ENCODE data around the gene HBG1. TPM values are rescaled to one million over a fixed set of nuclear protein-coding genes. Genes with fewer than 3 reads are reported as not detected.

Gene HBG1
- total RNA-seq, 1 donor from 2014 or later, result not detected

- H3K4me3 ChIP-seq (ENCODE audit: low read depth, low read length), result no peak overlapping the region
- TF ChIP-seq CTCF (IDR thresholded peaks at IDR 0.05; ENCODE audit: insufficient read depth, low read length, poor library complexity, severe bottlenecking), result no peak
- no peak for DNase-seq (ENCODE audit: low read depth)
- H3K27me3 ChIP-seq (ENCODE audit: control insufficient read depth, insufficient read depth, low read length), result no peaks in the 10 kb centered on the region
- no peaks in the 10 kb centered on the region for H3K36me3 ChIP-seq (ENCODE audit: control insufficient read depth, insufficient read depth, low read length)
Observed at GRCh38 chr11:5246772-5247471, 2.7 kb downstream of the HBG1 start.

- Histone ChIP-seq H3K4me3 (ENCODE audit: low read depth, low read length) (no peak overlapping the region), H3K27me3 (ENCODE audit: control insufficient read depth, insufficient read depth, low read length) (no peaks in the 10 kb centered on the region), H3K36me3 (ENCODE audit: control insufficient read depth, insufficient read depth, low read length) (no peaks in the 10 kb centered on the region)
- no peak for DNase-seq (ENCODE audit: low read depth)
- TF ChIP-seq CTCF (IDR thresholded peaks at IDR 0.05; ENCODE audit: insufficient read depth, low read length, poor library complexity, severe bottlenecking), result no peak
Observed at GRCh38 chr11:5245155-5245554, 4.5 kb downstream of the HBG1 start.

GRCh38 chr11:5243816-5244180, 5.9 kb downstream of the HBG1 start:
- H3K4me3 ChIP-seq (ENCODE audit: low read depth, low read length), result no peak overlapping the region
- no peaks in the 10 kb centered on the region for H3K27me3 ChIP-seq (ENCODE audit: control insufficient read depth, insufficient read depth, low read length)
- no peak for TF ChIP-seq CTCF (IDR thresholded peaks at IDR 0.05; ENCODE audit: insufficient read depth, low read length, poor library complexity, severe bottlenecking)
- DNase-seq (ENCODE audit: low read depth), result no peak
- no peaks in the 10 kb centered on the region for H3K36me3 ChIP-seq (ENCODE audit: control insufficient read depth, insufficient read depth, low read length)

GRCh38 chr11:5242933-5243815, 6.5 kb downstream of the HBG1 start:
- no peak for DNase-seq (ENCODE audit: low read depth)
- H3K36me3 ChIP-seq (ENCODE audit: control insufficient read depth, insufficient read depth, low read length), result no peaks in the 10 kb centered on the region
- H3K4me3 ChIP-seq (ENCODE audit: low read depth, low read length), result no peak overlapping the region
- no peak for TF ChIP-seq CTCF (IDR thresholded peaks at IDR 0.05; ENCODE audit: insufficient read depth, low read length, poor library complexity, severe bottlenecking)
- H3K27me3 ChIP-seq (ENCODE audit: control insufficient read depth, insufficient read depth, low read length), result no peaks in the 10 kb centered on the region

GRCh38 chr11:5242208-5242607, 7.4 kb downstream of the HBG1 start:
- no peak for DNase-seq (ENCODE audit: low read depth)
- Histone ChIP-seq H3K4me3 (ENCODE audit: low read depth, low read length) (no peak overlapping the region), H3K36me3 (ENCODE audit: control insufficient read depth, insufficient read depth, low read length) (no peaks in the 10 kb centered on the region), H3K27me3 (ENCODE audit: control insufficient read depth, insufficient read depth, low read length) (no peaks in the 10 kb centered on the region)
- no peak for TF ChIP-seq CTCF (IDR thresholded peaks at IDR 0.05; ENCODE audit: insufficient read depth, low read length, poor library complexity, severe bottlenecking)
